HEK293 (cell line): ENCODE measurements around the gene NEO1.

Experiments
- CTCF ChIA-PET: fragments of 350-600 bp; formaldehyde crosslinking; extraction: SDS; loops from one replicate; lab custom pipeline; 2021; ENCODE audit warnings: antibody characterized with exemption; lab: Yijun Ruan, JAX
- POLR2A ChIA-PET: fragments of 300-600 bp; formaldehyde crosslinking; extraction: SDS; loops from one replicate; lab custom pipeline; 2020; ENCODE audit warnings: antibody characterized with exemption, inconsistent platforms; lab: Yijun Ruan, JAX
- H3K27ac ChIP-seq: fragments of 200-500 bp; sonication (Bioruptor generic); 2 replicates; pipeline ENCODE4 v1.5.1; 2014; ENCODE audit warnings: low read depth, low read length, control low read depth, inconsistent platforms; ENCODE audit errors: extremely low read depth
- H3K36me3 ChIP-seq, 2 experiments: fragments of 200-500 bp in 1 of 2; sonication (Bioruptor generic) in 1 of 2; 1 replicate in 1 of 2; 2 replicates in 1 of 2; pipeline ENCODE4 v1.5.1; 2014 to 2017; ENCODE audit warnings: inconsistent platforms in 2 of 2, low read length in 2 of 2; ENCODE audit not compliant: control insufficient read depth in 2 of 2, insufficient read depth in 1 of 2
- H3K4me1 ChIP-seq: fragments of 200-500 bp; sonication (Bioruptor generic); 2 replicates; pipeline ENCODE4 v1.5.1; 2014; ENCODE audit warnings: mild to moderate bottlenecking, low read length, inconsistent platforms; ENCODE audit not compliant: control insufficient read depth, insufficient read depth
- H3K4me3 ChIP-seq: 2 replicates; pipeline ENCODE4 v1.5.1; 2011; ENCODE audit warnings: low read depth, mild to moderate bottlenecking, control low read depth, low read length, moderate library complexity
- H3K9me3 ChIP-seq: fragments of 200-500 bp; sonication (Bioruptor generic); 2 replicates; pipeline ENCODE4 v1.5.1; 2014; ENCODE audit warnings: low read depth, low read length, inconsistent platforms; ENCODE audit not compliant: control insufficient read depth, insufficient read depth
- AEBP2 ChIP-seq: fragments of 450-650 bp; formaldehyde crosslinking; IDR thresholded peaks from 2 replicates; pipeline ENCODE4 v1.5.1; 2016; ENCODE audit warnings: missing biosample characterization, missing genetic modification characterization, borderline replicate concordance
- HIC1 ChIP-seq: fragments of 450-650 bp; formaldehyde crosslinking; IDR thresholded peaks from 2 replicates; pipeline ENCODE4 v1.5.1; 2016; ENCODE audit warnings: missing biosample characterization, missing genetic modification characterization
- HOXC10 ChIP-seq: sonication (generic); formaldehyde crosslinking; IDR thresholded peaks from 2 replicates; pipeline ENCODE4 v1.8.1; 2023; ENCODE audit warnings: mild to moderate bottlenecking, missing genetic modification reagents
- KLF8 ChIP-seq: fragments of 450-650 bp; formaldehyde crosslinking; IDR thresholded peaks from 2 replicates; pipeline ENCODE4 v1.5.1; 2016; ENCODE audit warnings: missing biosample characterization, missing genetic modification characterization
- PRDM4 ChIP-seq: fragments of 450-650 bp; formaldehyde crosslinking; IDR thresholded peaks from 2 replicates; pipeline ENCODE4 v1.5.1; 2017; ENCODE audit warnings: missing biosample characterization, missing genetic modification characterization
- SETDB1 ChIP-seq: IDR thresholded peaks from one replicate; pipeline ENCODE4 v1.6.1; 2017; ENCODE audit warnings: mild to moderate bottlenecking, low read length, moderate library complexity, mixed read lengths; ENCODE audit not compliant: insufficient read length
- ZBTB26 ChIP-seq: fragments of 450-650 bp; formaldehyde crosslinking; optimal IDR thresholded peaks from 2 replicates; pipeline ENCODE3; 2016; ENCODE audit warnings: missing biosample characterization, mild to moderate bottlenecking, missing genetic modification characterization
- ZBTB7A ChIP-seq: fragments of 450-650 bp; formaldehyde crosslinking; IDR thresholded peaks from 2 replicates; pipeline ENCODE4 v1.5.1; 2016; ENCODE audit warnings: low read depth, missing biosample characterization, missing genetic modification characterization
- ZNF138 ChIP-seq: fragments of 450-650 bp; formaldehyde crosslinking; IDR thresholded peaks from 2 replicates; pipeline ENCODE4 v1.5.1; 2016; ENCODE audit warnings: missing biosample characterization, missing genetic modification characterization, borderline replicate concordance
- ZNF16 ChIP-seq: fragments of 450-650 bp; formaldehyde crosslinking; IDR thresholded peaks from 2 replicates; pipeline ENCODE4 v1.5.1; 2016; ENCODE audit warnings: low read depth, missing biosample characterization, missing genetic modification characterization
- ZNF214 ChIP-seq: fragments of 450-650 bp; formaldehyde crosslinking; IDR thresholded peaks from 2 replicates; pipeline ENCODE4 v1.5.1; 2017; ENCODE audit warnings: missing biosample characterization, mild to moderate bottlenecking, missing genetic modification characterization, borderline replicate concordance
- ZNF302 ChIP-seq: fragments of 450-650 bp; formaldehyde crosslinking; IDR thresholded peaks from 2 replicates; pipeline ENCODE4 v1.5.1; 2016; ENCODE audit warnings: missing biosample characterization, missing genetic modification characterization, low read depth
- ZNF366 ChIP-seq: fragments of 450-650 bp; formaldehyde crosslinking; conservative IDR thresholded peaks from 2 replicates; pipeline ENCODE4 v1.5.1; 2016; ENCODE audit warnings: missing biosample characterization, missing genetic modification characterization
- ZNF629 ChIP-seq: fragments of 450-650 bp; formaldehyde crosslinking; IDR thresholded peaks from 2 replicates; pipeline ENCODE4 v1.5.1; 2017; ENCODE audit warnings: missing biosample characterization, missing genetic modification characterization

The NEO1 gene

GRCh38 chr15:73183071-73183470, 130.8 kb downstream of the NEO1 start (continued):
- no peak for TF ChIP-seq AEBP2 (tag by site-specific recombination)
- TF ChIP-seq PRDM4 (tag by site-specific recombination) = no peak

- ChIA-PET CTCF (interaction anchor here (0.6 to 0.8 kb wide), 2 partner anchors 51 to 908 kb away, joined by 3 read pairs; no protein-coding TSS in a partner anchor), POLR2A (no interaction called here)
Measured at GRCh38 chr15:73190189-73190601, 137.9 kb downstream of the NEO1 start.

GRCh38 chr15:73195166-73195565, 142.9 kb downstream of the NEO1 start:
- H3K9me3 ChIP-seq = no peaks in the 10 kb centered on the region

More at GRCh38 chr15:73190189-73190601, 137.9 kb downstream of the NEO1 start:
- Histone ChIP-seq H3K9me3 (no peaks in the 10 kb centered on the region), H3K4me1 (no peaks in the 10 kb centered on the region)
- TF ChIP-seq SETDB1 = no peak
- TF ChIP-seq, all 188 proteins: peak for 0
- no peak overlapping the region for H3K4me3 ChIP-seq
- peaks cover 0 to 5% of the 10 kb centered on the region in 2 experiments; a peak in 1 of 3 replicates for H3K36me3 ChIP-seq
- H3K27ac ChIP-seq = no peak overlapping the region

More at GRCh38 chr15:73195166-73195565, 142.9 kb downstream of the NEO1 start:
- H3K36me3 ChIP-seq = peaks cover 0 to 3% of the 10 kb centered on the region in 2 experiments; a peak in 2 of 3 replicates
- TF ChIP-seq ZNF302 (tag by site-specific recombination) = no peak
- no peak for TF ChIP-seq ZNF629 (tag by site-specific recombination)
- TF ChIP-seq ZNF138 = no peak
- no peak for TF ChIP-seq ZNF366 (tag by site-specific recombination)
- no peak for TF ChIP-seq ZNF214 (tag by site-specific recombination)
- TF ChIP-seq ZBTB7A (tag by site-specific recombination) = no peak
- TF ChIP-seq HIC1 (tag by site-specific recombination) = no peak
- TF ChIP-seq HOXC10 (CRISPR knock-in tag) = no peak
- TF ChIP-seq ZNF16 (tag by site-specific recombination) = no peak
- no peak for TF ChIP-seq KLF8 (tag by site-specific recombination)
- TF ChIP-seq ZBTB26 (tag by site-specific recombination) = no peak
- H3K27ac ChIP-seq = no peak overlapping the region
- H3K4me1 ChIP-seq = peaks cover 6% of the 10 kb centered on the region; the same call in 1 of the 2 replicates
- POLR2A ChIA-PET = no interaction called here
- CTCF ChIA-PET = interaction anchor here (1.0 to 1.6 kb wide), 2 partner anchors 9 to 46 kb away, joined by 3 to 6 read pairs; no protein-coding TSS in a partner anchor
- H3K4me3 ChIP-seq = no peak overlapping the region
